Lung (tissue), 12 donors: ENCODE results near the gene E4F1. TPM values are rescaled to one million over a fixed set of nuclear protein-coding genes. Genes with fewer than 3 reads are reported as not detected.

Source experiments
- ATAC-seq: fragments of 200-7000 bp; cut with Tn5 transposase; one replicate; pipeline ENCODE4 v1.9.1; 2020; ENCODE audit warnings: moderate number of reproducible peaks; ENCODE audit not compliant: insufficient read depth, low FRiP score
- DNase-seq, 3 donors: peaks; one replicate each; pipeline ENCODE4 v3.0.0-alpha.2; 2013 to 2017
- H3K27ac ChIP-seq, 2 donors: one replicate each; pipeline ENCODE4 v1.5.1; 2013; ENCODE audit warnings: mild to moderate bottlenecking in 2 of 2, moderate library complexity in 2 of 2, control low read depth in 1 of 2, inconsistent platforms in 1 of 2, low read depth in 1 of 2, low read length in 1 of 2
- H3K27me3 ChIP-seq, 3 donors: one replicate each; pipeline ENCODE4 v1.5.1; 2013; ENCODE audit warnings: low read length in 2 of 3; ENCODE audit not compliant: control insufficient read depth in 3 of 3, insufficient read depth in 3 of 3
- H3K36me3 ChIP-seq, 4 donors: one replicate each; pipeline ENCODE4 v1.5.1; 2013; ENCODE audit warnings: low read length in 4 of 4, mild to moderate bottlenecking in 1 of 4, moderate library complexity in 1 of 4; ENCODE audit not compliant: control insufficient read depth in 4 of 4, insufficient read depth in 4 of 4
- H3K4me1 ChIP-seq, 5 donors: one replicate each; pipeline ENCODE4 v1.5.1; 2013; ENCODE audit warnings: low read length in 5 of 5, mild to moderate bottlenecking in 2 of 5, moderate library complexity in 1 of 5; ENCODE audit not compliant: control insufficient read depth in 5 of 5, insufficient read depth in 5 of 5
- H3K4me3 ChIP-seq: one replicate; pipeline ENCODE4 v1.5.1; 2013; ENCODE audit warnings: mild to moderate bottlenecking, control low read depth, moderate library complexity
- H3K9ac ChIP-seq, 2 donors: one replicate each; pipeline ENCODE4 v1.5.1; 2013; ENCODE audit warnings: low read length in 2 of 2, control low read depth in 1 of 2; ENCODE audit not compliant: insufficient read depth in 1 of 2
- H3K9me3 ChIP-seq, 4 donors: one replicate each; pipeline ENCODE4 v1.5.1; 2013; ENCODE audit warnings: low read length in 3 of 4, mild to moderate bottlenecking in 1 of 4, moderate library complexity in 1 of 4; ENCODE audit not compliant: control insufficient read depth in 4 of 4, insufficient read depth in 3 of 4
- CTCF ChIP-seq: IDR thresholded peaks from 2 replicates; pipeline ENCODE4 v1.5.1; 2012; ENCODE audit warnings: mild to moderate bottlenecking; ENCODE audit errors: control extremely low read depth, extremely low read depth
- WGBS, 2 donors: extraction: QIAGEN DNeasy Blood & Tissue Kit; methylation state at CpG; one replicate each; pipeline ENCODE4 v1.1.7; 2013; 5-methylcytosine and 5-hydroxymethylcytosine counted together
- polyA plus RNA-seq, 2 donors: library from polyadenylated mRNA; stranded (reverse); fragments of 200-250 nt; gene quantifications; one replicate each; pipeline ENCODE4 v1.2.1, GENCODE V29; 2013
- total RNA-seq, 2 donors: library from RNA; depleted of rRNA in 1 of 2; stranded (reverse); fragments of >200 nt in 1 of 2; gene quantifications; one replicate each; pipeline ENCODE4 v1.2.1, GENCODE V29; 2014 to 2021
- donor health status: control.
- donor health status: control.
- donor health status: Bipolar disorder and iron deficiency.
- donor health status: healthy.
- donor health status: DM: yes; HTN: yes; CAD: no.

The E4F1 gene
- total and polyA plus RNA-seq, 4 donors: 21.0 to 30.2 (median 24.8) TPM

- TF ChIP-seq CTCF: no peak
- Histone ChIP-seq H3K9me3 (no peaks in the 10 kb centered on the region), H3K4me3 (no peak overlapping the region), H3K4me1 (peaks cover 0 to 20% (median 6%) of the 10 kb centered on the region in 5 donors), H3K27ac (no peak overlapping the region), H3K9ac (no peak overlapping the region), H3K36me3 (peaks cover 0 to 2% (median 0%) of the 10 kb centered on the region in 4 donors), H3K27me3 (no peaks in the 10 kb centered on the region)
- 84 to 94% methylated on average over 13 to 15 of the region's 15 CpGs for WGBS, 2 donors
- no peak for ATAC-seq
- no peak for DNase-seq
Measured at GRCh38 chr16:2270588-2271470, 47.4 kb downstream of the E4F1 start.

GRCh38 chr16:2271848-2272461 lies 48.6 kb downstream of the E4F1 start:
- ATAC-seq: no peak
- H3K36me3 ChIP-seq: peaks cover 0 to 7% (median 0%) of the 10 kb centered on the region in 4 donors
- no peak overlapping the region for H3K4me3 ChIP-seq
- no peaks in the 10 kb centered on the region for H3K9me3 ChIP-seq
- no peak overlapping the region for H3K27ac ChIP-seq
- no peak overlapping the region for H3K9ac ChIP-seq
- H3K4me1 ChIP-seq: peaks cover 0 to 14% (median 4%) of the 10 kb centered on the region in 5 donors
- no peak for DNase-seq
- WGBS, 2 donors: 90 to 95% methylated on average over 11 to 14 of the region's 14 CpGs
- no peak for TF ChIP-seq CTCF
- no peaks in the 10 kb centered on the region for H3K27me3 ChIP-seq

GRCh38 chr16:2273484-2273883 lies 50.1 kb downstream of the E4F1 start:
- Histone ChIP-seq H3K4me3 (no peak overlapping the region), H3K4me1 (peaks cover 0 to 13% (median 4%) of the 10 kb centered on the region in 5 donors), H3K9me3 (no peaks in the 10 kb centered on the region), H3K9ac (no peak overlapping the region), H3K27ac (no peak overlapping the region), H3K36me3 (peaks cover 0 to 19% (median 0%) of the 10 kb centered on the region in 4 donors), H3K27me3 (no peaks in the 10 kb centered on the region)
- ATAC-seq (no peak), DNase-seq (no peak)
- WGBS, 2 donors: 76 to 89% methylated on average over 16 of the region's 16 CpGs
- no peak for TF ChIP-seq CTCF
